Suppressor macrophage treated with lipopolysaccharide for 1 hour (primary cell): ENCODE measurements around the gene UQCRFS1.
"Not testable (repeated sequence)": the region's sequence is repeated elsewhere in the genome, so short reads cannot be mapped to it uniquely, and the experiment has no call there.

ENCODE experiments used
- DNase-seq, 3 donors: peaks; one replicate each; pipeline ENCODE4 v3.0.0-alpha.2; 2020 to 2022

Gene UQCRFS1

GRCh38 chr19:29212648-29213573, at the start of gene UQCRFS1:
Gene UQCRFS1, minus strand, starts transcription at chr19:29213151. Its CDS starts 33 bp downstream, at chr19:29213118.
- DNase-seq = peak; percentile 94 to 97 (median 97)

- DNase-seq = no peak
These were observed 49.1 kb upstream of the UQCRFS1 start for GRCh38 chr19:29262085-29262484.

GRCh38 chr19:29260477-29261317, 47.7 kb upstream of the UQCRFS1 start:
- DNase-seq = peak; percentile 29 to 51 (median 35)

- DNase-seq = no peak
These were observed 46.9 kb upstream of the UQCRFS1 start for GRCh38 chr19:29259867-29260281.

GRCh38 chr19:29259153-29259552, 46.2 kb upstream of the UQCRFS1 start:
- DNase-seq = no peak

GRCh38 chr19:29256516-29256915, 43.6 kb upstream of the UQCRFS1 start:
- DNase-seq = no peak

- DNase-seq = no peak
These were observed 43.0 kb upstream of the UQCRFS1 start for GRCh38 chr19:29255912-29256311.

GRCh38 chr19:29255006-29255405, 42.1 kb upstream of the UQCRFS1 start:
- DNase-seq = no peak

- DNase-seq = not testable (repeated sequence)
These were observed 36.8 kb upstream of the UQCRFS1 start for GRCh38 chr19:29249798-29250197.

GRCh38 chr19:29248332-29248844, 35.4 kb upstream of the UQCRFS1 start:
- no peak for DNase-seq

GRCh38 chr19:29247872-29248271, 34.9 kb upstream of the UQCRFS1 start:
- no peak for DNase-seq

- DNase-seq = no peak
These were observed 34.5 kb upstream of the UQCRFS1 start for GRCh38 chr19:29247471-29247870.

GRCh38 chr19:29247051-29247450, 34.1 kb upstream of the UQCRFS1 start:
- DNase-seq = no peak

- no peak for DNase-seq
These were observed 32.3 kb upstream of the UQCRFS1 start for GRCh38 chr19:29245215-29245614.

- no peak for DNase-seq
These were observed 28.4 kb upstream of the UQCRFS1 start for GRCh38 chr19:29241324-29241723.

GRCh38 chr19:29239213-29239776, 26.3 kb upstream of the UQCRFS1 start:
- DNase-seq = no peak

GRCh38 chr19:29233591-29233990, 20.6 kb upstream of the UQCRFS1 start:
- DNase-seq = no peak

GRCh38 chr19:29232315-29232852, 19.4 kb upstream of the UQCRFS1 start:
- no peak for DNase-seq

GRCh38 chr19:29231306-29231705, 18.4 kb upstream of the UQCRFS1 start:
- DNase-seq = not testable (repeated sequence)

GRCh38 chr19:29217616-29218015, 4.7 kb upstream of the UQCRFS1 start:
- no peak for DNase-seq

- DNase-seq = no peak
These were observed 3.1 kb upstream of the UQCRFS1 start for GRCh38 chr19:29216021-29216420.

- no peak for DNase-seq
These were observed 2.4 kb upstream of the UQCRFS1 start for GRCh38 chr19:29215322-29215845.
